SK-N-SH (cell line): ENCODE measurements around the gene PPP1R1C.

Source experiments
- FOSL2 ChIP-seq: IDR thresholded peaks from 2 replicates; pipeline ENCODE4 v1.4.0; 2012; ENCODE audit warnings: low read depth, mild to moderate bottlenecking, moderate library complexity, borderline replicate concordance
- TF ChIP-seq, protein P1 (sequence below): fragments of 200-600 bp; sonication (generic); IDR thresholded peaks from 2 replicates; pipeline ENCODE4 v1.6.1; 2017; ENCODE audit warnings: antibody characterized with exemption, mild to moderate bottlenecking, moderate library complexity
- TF ChIP-seq, protein P2 (sequence below): IDR thresholded peaks from 2 replicates; pipeline ENCODE4 v1.6.1; 2012; ENCODE audit warnings: mild to moderate bottlenecking, low read depth, low read length, moderate library complexity

DNA sequence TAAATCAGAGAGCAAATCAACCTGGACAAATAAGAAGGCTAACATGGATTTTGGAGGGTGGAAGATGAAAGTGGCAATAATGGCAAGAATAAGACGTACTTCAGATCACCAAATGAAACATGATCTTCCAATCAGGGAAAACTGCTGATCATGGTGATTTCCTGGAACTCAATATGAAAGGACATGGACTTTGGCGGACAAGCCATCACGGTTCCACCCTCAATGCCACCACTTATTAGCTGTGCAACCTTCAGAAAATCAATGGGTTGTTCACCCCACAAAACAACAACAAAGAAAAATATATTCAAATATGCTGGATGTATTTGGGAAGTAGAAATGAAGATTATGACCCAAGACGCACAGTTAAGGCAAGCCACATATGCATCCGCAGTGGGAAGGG lies 81.7 kb downstream of the PPP1R1C start:
- TF ChIP-seq FOSL2: no peak
- TF ChIP-seq, protein P1, sequence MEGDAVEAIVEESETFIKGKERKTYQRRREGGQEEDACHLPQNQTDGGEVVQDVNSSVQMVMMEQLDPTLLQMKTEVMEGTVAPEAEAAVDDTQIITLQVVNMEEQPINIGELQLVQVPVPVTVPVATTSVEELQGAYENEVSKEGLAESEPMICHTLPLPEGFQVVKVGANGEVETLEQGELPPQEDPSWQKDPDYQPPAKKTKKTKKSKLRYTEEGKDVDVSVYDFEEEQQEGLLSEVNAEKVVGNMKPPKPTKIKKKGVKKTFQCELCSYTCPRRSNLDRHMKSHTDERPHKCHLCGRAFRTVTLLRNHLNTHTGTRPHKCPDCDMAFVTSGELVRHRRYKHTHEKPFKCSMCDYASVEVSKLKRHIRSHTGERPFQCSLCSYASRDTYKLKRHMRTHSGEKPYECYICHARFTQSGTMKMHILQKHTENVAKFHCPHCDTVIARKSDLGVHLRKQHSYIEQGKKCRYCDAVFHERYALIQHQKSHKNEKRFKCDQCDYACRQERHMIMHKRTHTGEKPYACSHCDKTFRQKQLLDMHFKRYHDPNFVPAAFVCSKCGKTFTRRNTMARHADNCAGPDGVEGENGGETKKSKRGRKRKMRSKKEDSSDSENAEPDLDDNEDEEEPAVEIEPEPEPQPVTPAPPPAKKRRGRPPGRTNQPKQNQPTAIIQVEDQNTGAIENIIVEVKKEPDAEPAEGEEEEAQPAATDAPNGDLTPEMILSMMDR: no peak
- TF ChIP-seq, protein P2, sequence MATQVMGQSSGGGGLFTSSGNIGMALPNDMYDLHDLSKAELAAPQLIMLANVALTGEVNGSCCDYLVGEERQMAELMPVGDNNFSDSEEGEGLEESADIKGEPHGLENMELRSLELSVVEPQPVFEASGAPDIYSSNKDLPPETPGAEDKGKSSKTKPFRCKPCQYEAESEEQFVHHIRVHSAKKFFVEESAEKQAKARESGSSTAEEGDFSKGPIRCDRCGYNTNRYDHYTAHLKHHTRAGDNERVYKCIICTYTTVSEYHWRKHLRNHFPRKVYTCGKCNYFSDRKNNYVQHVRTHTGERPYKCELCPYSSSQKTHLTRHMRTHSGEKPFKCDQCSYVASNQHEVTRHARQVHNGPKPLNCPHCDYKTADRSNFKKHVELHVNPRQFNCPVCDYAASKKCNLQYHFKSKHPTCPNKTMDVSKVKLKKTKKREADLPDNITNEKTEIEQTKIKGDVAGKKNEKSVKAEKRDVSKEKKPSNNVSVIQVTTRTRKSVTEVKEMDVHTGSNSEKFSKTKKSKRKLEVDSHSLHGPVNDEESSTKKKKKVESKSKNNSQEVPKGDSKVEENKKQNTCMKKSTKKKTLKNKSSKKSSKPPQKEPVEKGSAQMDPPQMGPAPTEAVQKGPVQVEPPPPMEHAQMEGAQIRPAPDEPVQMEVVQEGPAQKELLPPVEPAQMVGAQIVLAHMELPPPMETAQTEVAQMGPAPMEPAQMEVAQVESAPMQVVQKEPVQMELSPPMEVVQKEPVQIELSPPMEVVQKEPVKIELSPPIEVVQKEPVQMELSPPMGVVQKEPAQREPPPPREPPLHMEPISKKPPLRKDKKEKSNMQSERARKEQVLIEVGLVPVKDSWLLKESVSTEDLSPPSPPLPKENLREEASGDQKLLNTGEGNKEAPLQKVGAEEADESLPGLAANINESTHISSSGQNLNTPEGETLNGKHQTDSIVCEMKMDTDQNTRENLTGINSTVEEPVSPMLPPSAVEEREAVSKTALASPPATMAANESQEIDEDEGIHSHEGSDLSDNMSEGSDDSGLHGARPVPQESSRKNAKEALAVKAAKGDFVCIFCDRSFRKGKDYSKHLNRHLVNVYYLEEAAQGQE: no peak
